BJ (cell line): ENCODE measurements around the gene TEN1. TPM values are rescaled to one million over a fixed set of nuclear protein-coding genes. Genes with fewer than 3 reads are reported as not detected.

Source experiments
- CTCF ChIA-PET: fragments of 350-600 bp; formaldehyde crosslinking; extraction: SDS; loops from one replicate; lab custom pipeline; 2021; ENCODE audit warnings: antibody characterized with exemption, inconsistent platforms; lab: Yijun Ruan, JAX
- POLR2A ChIA-PET: fragments of 300-600 bp; sonication (Branson Sonifier 250); formaldehyde crosslinking; extraction: SDS; loops from one replicate; lab custom pipeline; 2021; ENCODE audit warnings: antibody characterized with exemption; lab: Charles Lee
- DNase-seq: peaks from one replicate; pipeline ENCODE4 v3.0.0-alpha.2; 2011; ENCODE audit warnings: low read depth
- H3K27me3 ChIP-seq: 2 replicates; pipeline ENCODE4 v1.6.0; 2011; ENCODE audit warnings: low read length; ENCODE audit not compliant: control insufficient read depth, insufficient read depth
- H3K36me3 ChIP-seq: 2 replicates; pipeline ENCODE4 v1.5.1; 2011; ENCODE audit warnings: low read length; ENCODE audit not compliant: control insufficient read depth, insufficient read depth
- H3K4me3 ChIP-seq: 2 replicates; pipeline ENCODE4 v1.5.1; 2011; ENCODE audit warnings: low read depth, mild to moderate bottlenecking, control low read depth, low read length
- polyA minus RNA-seq: library from RNA; depleted of rRNA, polyadenylated mRNA; stranded (reverse); fragments of >200 nt; gene quantifications from 2 replicates; pipeline ENCODE4 v1.2.3, GENCODE V29; 2011; rRNA and poly(A)+ RNA removed
- polyA plus RNA-seq: library from polyadenylated mRNA; depleted of rRNA; stranded (reverse); fragments of >200 nt; gene quantifications from 2 replicates; pipeline ENCODE4 v1.2.3, GENCODE V29; 2011; rRNA removed
- TF ChIP-seq, protein P1 (sequence below): IDR thresholded peaks from 2 replicates; pipeline ENCODE4 v1.5.1; 2011; ENCODE audit warnings: low read depth, mild to moderate bottlenecking, control low read depth, inconsistent platforms, low read length, moderate library complexity; ENCODE audit not compliant: insufficient read depth

TEN1 gene, protein sequence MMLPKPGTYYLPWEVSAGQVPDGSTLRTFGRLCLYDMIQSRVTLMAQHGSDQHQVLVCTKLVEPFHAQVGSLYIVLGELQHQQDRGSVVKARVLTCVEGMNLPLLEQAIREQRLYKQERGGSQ
- 17.5 and 25.6 TPM in 2 replicates for polyA plus RNA-seq
- polyA minus RNA-seq: 9.4 and 17.3 TPM in 2 replicates

DNA sequence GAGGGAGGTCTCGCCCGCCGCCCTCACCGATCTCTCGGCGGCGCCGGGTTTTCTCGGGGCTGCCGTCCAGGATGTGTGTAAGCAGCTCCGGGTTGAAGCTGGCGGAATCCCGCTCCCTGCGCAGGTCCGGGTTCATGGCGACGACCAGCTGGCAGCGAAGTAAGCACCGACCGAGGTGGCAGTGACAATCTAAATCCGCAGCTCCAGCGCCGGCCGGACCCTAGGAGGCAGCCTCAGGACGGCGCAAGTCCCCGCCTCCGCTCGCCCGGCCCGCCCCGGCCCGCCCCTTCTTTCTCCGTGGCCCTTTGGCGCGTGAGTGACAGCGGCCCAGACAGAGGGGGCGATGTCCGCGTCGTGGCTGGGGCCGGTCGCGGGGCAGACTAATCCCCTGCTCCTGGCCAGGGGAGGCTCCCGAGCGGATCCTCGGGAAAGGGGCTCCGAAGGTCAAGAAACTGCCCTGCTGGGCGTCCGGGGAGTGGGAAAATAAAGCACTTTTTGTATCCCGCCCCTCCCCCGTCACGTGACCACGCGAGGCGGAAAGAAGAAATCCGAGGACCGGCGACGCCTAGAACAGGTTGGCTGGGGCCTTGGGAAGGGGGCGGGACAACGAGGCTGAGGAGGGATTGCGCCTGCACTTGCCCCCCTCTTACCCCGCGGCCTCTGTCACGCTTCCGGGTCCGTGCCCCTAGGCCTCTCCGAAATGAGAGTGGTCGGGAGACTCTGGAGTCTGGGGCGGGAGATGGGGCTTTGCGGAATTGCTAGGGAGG, at the start of gene TEN1, which contains the start of gene ACOX1:
TEN1 (plus strand) TSS at position 303 of the 767 bp plus-strand sequence. CDS start 6,953 bp downstream, outside the sequence.
ACOX1 (minus strand) TSS at position 229 of the 767 bp plus-strand sequence; CDS start at position 136, 93 bp downstream.
- Histone ChIP-seq H3K36me3 (no peaks in the 10 kb centered on the region), H3K27me3 (no peaks in the 10 kb centered on the region), H3K4me3 (peak within 1 kb of the TSS; percentile 71)
- DNase-seq: peak; percentile 79
- TF ChIP-seq, protein P1, sequence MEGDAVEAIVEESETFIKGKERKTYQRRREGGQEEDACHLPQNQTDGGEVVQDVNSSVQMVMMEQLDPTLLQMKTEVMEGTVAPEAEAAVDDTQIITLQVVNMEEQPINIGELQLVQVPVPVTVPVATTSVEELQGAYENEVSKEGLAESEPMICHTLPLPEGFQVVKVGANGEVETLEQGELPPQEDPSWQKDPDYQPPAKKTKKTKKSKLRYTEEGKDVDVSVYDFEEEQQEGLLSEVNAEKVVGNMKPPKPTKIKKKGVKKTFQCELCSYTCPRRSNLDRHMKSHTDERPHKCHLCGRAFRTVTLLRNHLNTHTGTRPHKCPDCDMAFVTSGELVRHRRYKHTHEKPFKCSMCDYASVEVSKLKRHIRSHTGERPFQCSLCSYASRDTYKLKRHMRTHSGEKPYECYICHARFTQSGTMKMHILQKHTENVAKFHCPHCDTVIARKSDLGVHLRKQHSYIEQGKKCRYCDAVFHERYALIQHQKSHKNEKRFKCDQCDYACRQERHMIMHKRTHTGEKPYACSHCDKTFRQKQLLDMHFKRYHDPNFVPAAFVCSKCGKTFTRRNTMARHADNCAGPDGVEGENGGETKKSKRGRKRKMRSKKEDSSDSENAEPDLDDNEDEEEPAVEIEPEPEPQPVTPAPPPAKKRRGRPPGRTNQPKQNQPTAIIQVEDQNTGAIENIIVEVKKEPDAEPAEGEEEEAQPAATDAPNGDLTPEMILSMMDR: peak; percentile 37
- CTCF ChIA-PET: interaction anchor here (1.3 kb wide), 2 partner anchors 19 to 24 kb away, joined by 3 to 5 read pairs; no protein-coding TSS in a partner anchor
- POLR2A ChIA-PET: no interaction called here

DNA sequence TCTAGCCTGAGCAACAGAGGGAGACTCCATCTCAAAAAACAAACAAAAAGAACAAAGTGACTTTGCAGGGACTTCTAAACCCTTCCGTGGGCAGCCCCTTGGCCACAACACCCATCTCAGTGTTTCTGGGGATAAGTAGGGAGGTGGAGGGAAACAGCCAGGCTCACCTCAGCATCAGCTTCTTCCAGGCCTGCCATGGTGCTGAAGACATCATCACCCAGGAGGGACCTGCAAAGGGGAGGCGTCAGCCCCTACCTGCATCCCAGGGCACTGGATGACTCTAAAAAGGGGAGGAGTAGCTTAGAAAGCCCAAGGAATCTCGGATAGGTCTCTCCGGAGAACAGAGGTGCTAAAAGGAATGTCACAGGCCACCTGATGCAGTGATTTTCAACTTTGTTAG, 48.0 kb upstream of the TEN1 start:
- ChIA-PET CTCF (no interaction called here), POLR2A (no interaction called here)
- DNase-seq: no peak
- no peaks in the 10 kb centered on the region for H3K27me3 ChIP-seq
- H3K36me3 ChIP-seq: peaks cover 1% of the 10 kb centered on the region; the same call in 1 of the 2 replicates
- TF ChIP-seq, protein P1: no peak
- no peak overlapping the region for H3K4me3 ChIP-seq

DNA sequence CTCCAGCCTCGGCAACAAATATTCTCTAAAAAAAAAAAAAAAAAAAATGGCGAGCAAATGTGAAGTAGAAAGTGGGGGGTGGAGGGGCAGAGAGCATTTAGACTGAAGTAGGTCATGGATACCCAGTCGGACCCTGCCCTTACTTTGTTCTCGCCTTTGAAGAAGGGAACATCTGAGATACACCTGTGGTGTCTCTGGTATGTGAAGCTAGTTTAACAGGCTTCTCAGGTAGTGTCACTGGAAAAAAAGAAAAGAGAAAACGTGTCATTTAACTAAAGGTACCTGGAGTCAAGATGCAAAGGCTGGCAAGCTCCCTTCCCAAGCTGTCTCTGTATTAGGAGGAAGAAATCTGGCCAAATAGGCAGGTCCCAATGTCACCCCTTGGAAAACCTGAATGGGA, 46.2 kb upstream of the TEN1 start:
- Histone ChIP-seq H3K4me3 (no peak overlapping the region), H3K36me3 (no peaks in the 10 kb centered on the region), H3K27me3 (no peaks in the 10 kb centered on the region)
- CTCF ChIA-PET: interaction anchor here (1.4 kb wide), 1 partner anchor 28 kb away, joined by 3 read pairs; no protein-coding TSS in a partner anchor
- DNase-seq: no peak
- POLR2A ChIA-PET: no interaction called here
- TF ChIP-seq, protein P1: no peak

DNA sequence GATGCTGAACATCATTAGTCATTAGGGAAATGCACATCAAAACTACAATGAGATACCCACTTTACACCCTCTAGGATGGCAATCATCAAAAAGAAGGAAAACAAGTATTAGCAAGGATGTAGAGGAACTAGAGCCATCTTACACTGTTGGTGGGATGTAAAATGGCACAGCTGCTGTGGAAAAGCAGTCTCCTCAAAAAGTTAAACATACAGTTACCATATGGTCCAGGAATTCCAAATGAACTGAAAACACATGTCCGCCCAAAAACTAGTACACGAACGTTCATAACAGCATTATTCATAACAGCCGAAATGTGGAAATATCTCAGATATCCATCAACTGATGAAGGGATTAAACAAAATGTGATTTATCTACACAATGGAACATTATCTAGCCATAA, 45.2 kb upstream of the TEN1 start:
- no peak overlapping the region for H3K4me3 ChIP-seq
- POLR2A ChIA-PET: interaction anchor here (0.5 kb wide), 1 partner anchor 15 kb away, joined by 8 read pairs; no protein-coding TSS in a partner anchor
- CTCF ChIA-PET: interaction anchor here (0.8 kb wide), 1 partner anchor 453 kb away, joined by 3 read pairs; no protein-coding TSS in a partner anchor
- TF ChIP-seq, protein P1: no peak
- no peaks in the 10 kb centered on the region for H3K27me3 ChIP-seq
- DNase-seq: no peak
- no peaks in the 10 kb centered on the region for H3K36me3 ChIP-seq

DNA sequence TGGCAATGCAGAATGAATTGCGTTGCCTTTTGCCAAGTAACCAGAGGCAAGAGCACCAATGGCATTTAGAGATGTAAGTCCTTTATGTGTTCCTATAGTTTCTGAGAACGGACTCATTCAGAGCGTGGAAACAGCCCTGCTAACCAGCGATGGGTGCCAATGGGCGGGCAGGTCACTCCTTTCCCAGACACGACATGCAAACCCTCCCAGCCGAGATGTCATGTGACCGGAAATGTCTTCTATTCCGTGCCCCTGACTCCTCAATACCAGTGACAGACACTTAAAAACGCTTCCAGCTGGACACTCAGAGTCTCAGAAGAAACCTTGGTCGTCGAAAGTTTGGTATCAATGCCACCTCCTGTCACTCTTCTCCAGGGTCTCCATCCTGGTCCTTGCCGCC, 41.4 kb upstream of the TEN1 start:
- Histone ChIP-seq H3K27me3 (no peaks in the 10 kb centered on the region), H3K4me3 (no peak overlapping the region), H3K36me3 (no peaks in the 10 kb centered on the region)
- TF ChIP-seq, protein P1: no peak
- DNase-seq: no peak
- ChIA-PET POLR2A (no interaction called here), CTCF (no interaction called here)
